ENCODE data around the gene TIGD2. TPM values are rescaled to one million over a fixed set of nuclear protein-coding genes. Genes with fewer than 3 reads are reported as not detected.
"Not testable (repeated sequence)": the region's sequence is repeated elsewhere in the genome, so short reads cannot be mapped to it uniquely, and the experiment has no call there.

Gene TIGD2
- total RNA-seq, 4 donors from 2014 or later = 1.9 to 3.6 (median 2.0) TPM

- no peak for TF ChIP-seq CTCF (IDR thresholded peaks at IDR 0.05)
- no peak for TF ChIP-seq EP300 (IDR thresholded peaks at IDR 0.05)
- no peak for TF ChIP-seq POLR2A (IDR thresholded peaks at IDR 0.05)
- WGBS, 2 donors = 87 to 92% methylated on average over 12 of the region's 12 CpGs
Observed at GRCh38 chr4:89137695-89138094, 26.4 kb downstream of the TIGD2 start.

GRCh38 chr4:89140168-89140759 is 28.9 kb downstream of the TIGD2 start:
- H3K27me3 ChIP-seq = no peaks in the 10 kb centered on the region
- WGBS, 2 donors = 94 to 97% methylated on average over 6 of the region's 6 CpGs
- DNase-seq (ENCODE audit: low spot score in 2 of 2) = no peak
- TF ChIP-seq CTCF (IDR thresholded peaks at IDR 0.05) = no peak
- no peak for TF ChIP-seq POLR2A (IDR thresholded peaks at IDR 0.05)
- TF ChIP-seq EP300 (IDR thresholded peaks at IDR 0.05) = no peak
- H3K9me3 ChIP-seq = no peaks in the 10 kb centered on the region
- H3K4me1 ChIP-seq = no peaks in the 10 kb centered on the region
- H3K36me3 ChIP-seq = no peaks in the 10 kb centered on the region
- no peak overlapping the region for H3K4me3 ChIP-seq
- no peak overlapping the region for H3K27ac ChIP-seq

More at GRCh38 chr4:89137695-89138094, 26.4 kb downstream of the TIGD2 start:
- H3K4me3 ChIP-seq = no peak overlapping the region
- no peak for DNase-seq (ENCODE audit: low spot score in 2 of 2)
- no peaks in the 10 kb centered on the region for H3K27me3 ChIP-seq
- no peaks in the 10 kb centered on the region for H3K9me3 ChIP-seq
- peaks cover 0 to 8% (median 2%) of the 10 kb centered on the region in 4 donors for H3K4me1 ChIP-seq
- H3K36me3 ChIP-seq = no peaks in the 10 kb centered on the region
- H3K27ac ChIP-seq = no peak overlapping the region

- Histone ChIP-seq H3K4me1 (no peaks in the 10 kb centered on the region), H3K27me3 (no peaks in the 10 kb centered on the region), H3K36me3 (no peaks in the 10 kb centered on the region), H3K4me3 (no peak overlapping the region), H3K27ac (no peak overlapping the region), H3K9me3 (no peaks in the 10 kb centered on the region)
- 67 to 72% methylated on average over 4 of the region's 4 CpGs for WGBS, 2 donors
- DNase-seq (ENCODE audit: low spot score in 2 of 2) = no peak
- TF ChIP-seq POLR2A (IDR thresholded peaks at IDR 0.05) = no peak
- TF ChIP-seq CTCF (IDR thresholded peaks at IDR 0.05) = no peak
- TF ChIP-seq EP300 (IDR thresholded peaks at IDR 0.05) = no peak
Observed at GRCh38 chr4:89142691-89143669, 31.6 kb downstream of the TIGD2 start.

GRCh38 chr4:89144652-89145051 is 33.3 kb downstream of the TIGD2 start:
- not testable (repeated sequence) for H3K27me3 ChIP-seq; H3K36me3 ChIP-seq; DNase-seq (ENCODE audit: low spot score in 2 of 2); H3K9me3 ChIP-seq; H3K4me3 ChIP-seq; H3K4me1 ChIP-seq; H3K27ac ChIP-seq
- 94 to 96% methylated on average over 1 of the region's 1 CpG for WGBS, 2 donors

GRCh38 chr4:89146196-89146595 is 34.9 kb downstream of the TIGD2 start:
- Histone ChIP-seq H3K27me3 (no peaks in the 10 kb centered on the region), H3K4me1 (no peaks in the 10 kb centered on the region), H3K36me3 (no peaks in the 10 kb centered on the region), H3K9me3 (no peaks in the 10 kb centered on the region), H3K27ac (no peak overlapping the region), H3K4me3 (no peak overlapping the region)
- WGBS, 2 donors = 87 to 93% methylated on average over 2 of the region's 2 CpGs
- TF ChIP-seq EP300 (IDR thresholded peaks at IDR 0.05) = no peak
- no peak for TF ChIP-seq CTCF (IDR thresholded peaks at IDR 0.05)
- no peak for TF ChIP-seq POLR2A (IDR thresholded peaks at IDR 0.05)
- DNase-seq (ENCODE audit: low spot score in 2 of 2) = no peak
